GM21576 (cell line): ENCODE data around the gene SULT1A2.
"Not testable (repeated sequence)": the region's sequence is repeated elsewhere in the genome, so short reads cannot be mapped to it uniquely, and the experiment has no call there.

Experiments used
- ATAC-seq: cut with Tn5 transposase; IDR thresholded peaks from one replicate; pipeline ENCODE4 v1.9.1; 2021; ENCODE audit warnings: mild to moderate bottlenecking, moderate library complexity; ENCODE audit not compliant: unreplicated experiment

SULT1A2 gene

DNA sequence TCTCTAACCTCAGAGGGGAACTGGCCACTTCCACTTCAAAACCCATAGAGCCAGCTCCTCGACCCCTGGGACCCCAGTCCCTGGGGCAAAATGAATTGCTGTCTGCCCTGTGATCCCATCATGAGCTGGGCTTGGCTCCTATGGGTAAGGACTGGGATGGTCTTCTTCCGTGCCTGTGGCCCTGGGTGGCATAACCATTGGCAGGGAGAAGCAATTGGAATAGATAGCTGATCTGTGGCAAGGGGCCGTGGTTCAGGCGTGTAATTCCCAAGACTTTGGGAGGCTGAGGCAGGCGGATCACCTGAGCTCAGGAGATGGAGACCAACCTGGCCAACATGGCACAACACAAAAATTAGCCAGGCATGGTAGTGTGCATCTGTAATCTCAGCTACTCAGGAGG, 4.3 kb downstream of the SULT1A2 start:
- no peak for ATAC-seq

DNA sequence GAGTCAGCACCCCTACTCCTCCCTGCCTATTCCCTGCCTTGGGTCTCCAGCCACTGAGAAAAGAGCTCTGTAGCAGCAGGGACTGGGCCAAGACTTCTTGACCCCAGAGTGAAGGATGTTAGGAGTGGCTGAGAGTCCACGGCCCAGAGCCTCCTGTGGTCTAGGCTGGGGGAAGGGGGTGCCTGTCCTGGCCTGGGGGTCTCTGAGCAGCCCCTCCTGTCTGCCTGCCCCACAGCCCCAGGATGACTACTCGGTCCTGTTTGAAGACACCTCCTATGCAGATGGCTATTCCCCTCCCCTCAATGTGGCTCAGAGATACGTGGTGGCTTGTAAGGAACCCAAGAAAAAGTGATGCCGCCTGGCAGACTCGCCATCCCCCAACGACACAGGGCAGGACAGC, 5.5 kb downstream of the SULT1A2 start:
- ATAC-seq = no peak

DNA sequence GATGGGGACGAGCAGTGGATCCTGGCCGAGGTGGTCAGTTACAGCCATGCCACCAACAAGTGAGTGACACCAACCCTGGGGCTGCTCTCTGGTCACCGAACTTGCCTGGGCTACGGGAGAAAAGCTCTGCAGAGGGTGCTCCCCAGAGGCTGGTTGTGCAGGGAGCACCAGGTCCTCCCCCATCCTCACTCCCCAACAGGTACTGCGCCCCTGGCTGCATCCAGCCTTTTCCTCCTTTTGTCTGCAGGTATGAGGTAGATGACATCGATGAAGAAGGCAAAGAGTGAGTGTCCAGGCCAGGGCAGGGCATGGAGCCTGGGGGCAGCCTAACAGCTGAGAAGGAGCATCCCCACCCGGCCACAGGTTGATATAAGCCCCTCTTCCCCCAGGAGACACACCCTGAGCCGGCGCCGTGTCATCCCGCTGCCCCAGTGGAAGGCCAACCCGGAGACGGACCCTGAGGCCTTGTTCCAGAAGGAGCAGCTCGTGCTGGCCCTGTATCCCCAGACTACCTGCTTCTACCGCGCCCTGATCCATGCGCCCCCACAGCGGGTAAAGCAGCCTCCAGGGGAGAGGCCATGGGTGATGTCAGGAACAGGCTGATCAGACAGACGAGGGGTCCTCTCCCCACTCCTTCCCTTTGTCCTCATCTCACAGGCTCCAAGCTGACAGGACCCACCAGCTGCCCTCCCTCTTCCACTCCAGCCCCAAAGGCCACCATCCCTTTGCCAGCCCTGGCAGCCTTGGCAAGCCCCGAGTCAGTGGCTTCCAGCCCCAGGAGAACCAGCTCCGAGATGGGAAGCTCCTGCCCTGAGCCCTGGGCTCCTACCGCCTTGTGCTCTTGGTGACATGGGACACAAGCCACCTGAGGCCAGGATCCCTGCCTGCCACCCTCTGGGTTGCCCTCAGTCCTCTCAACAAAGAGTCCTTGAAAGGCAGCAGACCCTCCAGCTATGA, 6.2 kb downstream of the SULT1A2 start:
- no peak for ATAC-seq

DNA sequence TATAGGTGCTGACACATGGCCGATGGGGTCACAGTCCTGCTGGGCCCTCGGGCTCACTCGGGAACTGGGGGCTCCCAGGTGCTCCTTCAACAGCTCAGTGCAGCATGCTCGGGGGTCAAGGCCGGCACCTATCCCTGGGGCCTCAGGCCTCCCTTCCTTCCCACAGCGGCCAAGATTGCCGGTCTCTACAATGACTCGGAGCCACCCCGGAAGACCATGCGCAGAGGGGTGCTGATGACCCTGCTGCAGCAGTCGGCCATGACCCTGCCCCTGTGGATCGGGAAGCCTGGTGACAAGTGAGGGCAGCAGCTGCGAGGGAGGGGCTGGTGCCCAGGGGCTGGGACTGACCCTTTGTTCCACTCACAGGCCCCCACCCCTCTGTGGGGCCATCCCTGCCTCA, 6.9 kb downstream of the SULT1A2 start:
- ATAC-seq = no peak

DNA sequence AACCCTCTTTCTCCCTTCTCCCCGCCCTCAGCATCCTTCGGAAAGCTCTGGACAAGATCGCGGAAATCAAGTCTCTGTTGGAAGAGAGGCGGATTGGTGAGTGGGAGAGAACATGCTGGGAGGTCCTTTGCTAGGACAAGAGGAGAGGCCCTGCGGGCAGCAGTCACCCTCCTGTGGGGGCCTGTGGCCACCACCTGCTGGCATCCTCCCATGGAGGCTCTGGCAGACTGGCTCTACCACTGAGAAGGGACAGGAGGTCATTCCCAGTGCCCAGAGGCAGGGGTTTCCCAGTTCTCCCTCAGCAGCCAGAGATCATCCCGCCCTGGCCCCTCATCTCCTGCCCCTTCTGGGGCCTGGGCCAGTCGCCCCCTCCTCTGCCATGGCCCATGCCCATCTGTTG, 7.8 kb downstream of the SULT1A2 start:
- ATAC-seq = no peak

DNA sequence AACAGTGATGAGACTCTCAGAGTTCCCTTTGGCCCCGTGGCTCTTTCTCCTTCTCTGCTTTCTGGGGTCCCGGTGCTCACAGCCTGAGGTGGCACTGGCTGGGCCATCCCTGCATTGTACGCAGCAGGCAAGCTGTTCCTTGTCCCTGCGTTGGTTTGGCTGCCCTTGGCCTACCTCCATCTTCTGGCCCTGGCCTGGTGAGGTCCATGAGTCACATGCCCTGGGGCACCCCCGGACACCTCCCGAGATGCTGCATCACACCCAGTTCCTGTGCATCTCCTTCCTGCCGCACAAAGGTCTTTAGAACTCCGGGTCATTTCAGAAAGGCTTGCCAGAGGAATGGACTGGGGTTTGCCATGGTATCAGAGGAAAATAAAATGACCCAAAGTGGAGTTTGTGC, 9.5 kb downstream of the SULT1A2 start:
- ATAC-seq = no peak

DNA sequence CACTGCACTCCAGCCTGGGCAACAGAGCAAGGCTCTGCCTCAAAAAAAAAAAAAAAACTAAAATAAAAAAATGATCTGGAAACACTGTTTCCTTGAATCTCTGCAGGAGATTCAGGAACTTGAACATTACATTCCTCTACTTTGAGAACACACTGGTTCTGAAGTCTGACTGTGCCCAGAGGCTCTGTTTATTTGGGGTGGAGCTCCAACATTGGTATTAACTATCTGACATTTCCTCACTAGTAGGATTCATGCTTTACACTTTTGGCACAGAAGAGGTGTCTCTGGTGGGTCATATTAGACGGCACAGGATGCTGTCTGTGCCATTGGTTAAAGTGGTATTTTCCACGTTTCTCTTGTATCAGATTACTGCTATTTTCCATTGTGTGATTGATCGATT, 10.4 kb downstream of the SULT1A2 start:
- no peak for ATAC-seq

DNA sequence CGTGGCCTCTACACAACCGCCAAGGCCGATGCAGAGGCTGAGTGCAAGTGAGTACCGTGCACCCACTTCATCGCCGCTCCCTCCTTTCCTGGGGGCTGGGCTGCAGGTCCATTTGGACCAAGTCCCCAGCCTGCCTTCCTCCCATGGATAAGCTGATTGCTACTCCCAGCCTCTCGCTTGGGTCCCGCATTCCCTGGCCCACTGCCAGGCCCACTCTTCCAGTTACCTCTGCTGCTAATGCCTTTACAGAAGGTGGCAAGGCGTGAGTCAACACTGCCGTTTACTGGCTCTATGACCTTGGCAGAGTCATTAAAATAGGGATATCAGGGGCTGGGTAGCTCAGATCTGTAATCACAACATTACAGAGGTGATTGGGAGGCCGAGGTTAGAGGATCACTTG, 11.2 kb downstream of the SULT1A2 start:
- no peak for ATAC-seq

DNA sequence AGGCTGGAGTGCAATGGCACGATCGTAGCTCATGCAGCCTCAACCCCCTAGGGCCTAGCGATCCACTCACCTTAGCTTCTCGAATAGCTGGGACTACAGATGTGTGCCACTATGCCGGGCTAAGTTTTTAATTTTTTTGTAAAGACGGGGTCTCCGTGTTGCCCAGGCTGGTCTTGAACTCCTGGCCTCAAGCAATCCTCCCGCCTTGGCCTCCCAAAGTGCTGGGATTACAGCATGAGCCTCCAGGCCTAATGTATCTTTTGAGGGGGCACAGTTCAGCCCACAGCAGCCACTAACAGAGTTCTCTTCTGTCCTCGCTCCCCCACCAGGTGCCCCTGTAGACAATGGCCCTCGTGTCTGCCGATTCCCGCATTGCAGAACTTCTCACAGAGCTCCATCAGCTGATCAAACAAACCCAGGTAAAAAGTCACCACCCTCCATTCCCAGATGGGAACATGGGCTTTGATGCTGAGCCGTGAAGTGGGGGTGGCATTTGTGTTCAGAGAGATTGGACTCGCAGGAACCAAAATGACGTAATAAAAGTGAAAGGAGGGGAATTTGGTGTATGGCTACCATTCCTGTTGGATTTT, 16.0 kb downstream of the SULT1A2 start:
- ATAC-seq = no peak

DNA sequence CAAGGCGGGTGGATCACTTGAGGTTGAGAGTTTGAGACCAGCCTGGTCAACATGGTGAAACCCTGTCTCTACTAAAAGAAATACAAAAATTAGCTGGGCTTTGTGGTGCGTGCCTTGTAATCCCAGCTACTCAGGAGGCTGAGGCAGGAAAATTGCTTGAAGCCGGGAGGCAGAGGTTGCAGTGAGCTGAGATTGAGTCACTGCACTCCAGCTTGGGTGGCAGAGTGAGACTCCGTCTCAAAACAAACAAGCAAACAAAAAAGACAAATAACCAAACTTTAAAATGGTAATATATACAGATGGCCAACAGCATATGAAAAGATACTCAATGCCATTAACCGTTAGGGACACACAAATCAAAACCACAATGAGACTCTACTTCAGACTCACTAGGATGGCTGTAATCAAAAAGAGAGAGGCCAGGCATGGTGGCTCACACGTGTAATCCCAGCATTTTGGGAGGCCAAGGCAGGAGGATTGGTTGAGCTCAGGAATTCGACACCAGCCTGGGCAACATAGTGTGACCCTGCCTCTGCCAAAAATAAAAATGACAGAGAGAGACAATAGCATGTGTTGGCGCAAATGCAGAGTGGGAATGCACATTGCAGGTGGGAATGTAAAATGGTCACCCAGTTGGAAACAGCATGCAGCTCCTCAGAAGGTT, 21.3 kb downstream of the SULT1A2 start:
- ATAC-seq = no peak

DNA sequence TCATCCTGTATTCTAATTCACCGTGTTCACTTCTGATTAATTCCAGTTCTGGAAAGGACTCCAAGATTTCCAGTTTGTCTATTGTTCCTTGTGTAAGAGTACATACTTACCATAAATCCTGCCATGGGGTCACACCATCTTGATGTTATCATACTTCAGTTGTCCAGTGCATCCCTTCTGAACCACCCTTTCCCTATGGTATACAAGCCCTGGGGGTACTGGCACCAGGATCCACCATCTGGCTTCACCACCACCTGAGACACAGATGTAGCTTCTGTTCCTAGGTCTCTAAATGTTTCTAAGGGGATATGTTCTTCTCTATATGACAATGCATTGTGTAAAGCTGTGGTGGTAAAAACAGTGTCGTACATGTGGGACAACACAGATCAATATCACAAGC, 21.9 kb downstream of the SULT1A2 start:
- no peak for ATAC-seq

DNA sequence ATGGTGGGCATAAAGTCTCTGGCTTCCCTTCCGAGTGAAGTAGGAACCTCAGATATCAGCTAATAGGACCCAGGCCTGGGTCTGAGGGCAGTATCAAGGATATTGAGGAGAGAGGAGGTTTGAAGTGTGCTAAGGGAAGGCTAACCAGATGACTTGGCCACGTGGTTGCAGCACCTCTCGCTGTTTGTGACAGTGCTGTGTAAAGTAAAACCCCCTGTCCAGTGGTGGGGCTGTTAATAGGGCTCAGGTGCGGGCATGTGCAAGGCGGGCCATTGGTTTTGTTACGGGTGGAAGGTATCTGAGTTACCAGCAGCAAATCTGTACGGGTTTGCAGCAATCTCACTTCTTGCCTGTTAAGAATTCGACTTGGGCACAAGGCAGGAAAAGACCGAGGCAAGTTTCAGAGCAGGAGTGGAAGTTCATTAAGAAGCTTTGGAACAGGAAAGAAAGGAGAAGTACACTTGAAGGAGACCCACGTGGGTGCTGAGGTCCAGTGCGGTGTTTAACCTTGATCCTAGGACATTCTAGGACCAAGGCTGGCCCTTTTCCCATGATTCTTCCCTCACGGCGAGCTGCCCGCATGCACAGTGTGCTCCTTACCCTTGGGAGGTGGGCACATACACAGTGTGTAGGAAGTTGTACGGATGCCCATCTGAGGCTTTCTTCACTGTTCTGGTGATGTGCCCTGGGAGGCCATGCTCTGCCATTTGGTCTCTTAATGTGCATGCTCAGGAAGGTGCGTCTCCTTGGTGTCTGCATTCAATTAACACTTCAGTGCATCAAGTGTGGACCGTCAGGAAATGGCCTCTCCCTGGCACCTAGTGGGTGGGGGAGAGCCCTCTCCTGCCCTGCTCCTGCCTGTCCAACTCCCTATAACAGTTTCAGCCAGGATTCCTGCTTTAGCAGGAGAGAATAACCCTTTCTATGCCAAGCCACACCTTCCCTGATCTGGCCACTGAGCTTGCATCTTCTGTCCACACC, 22.8 kb downstream of the SULT1A2 start:
- no peak for ATAC-seq

DNA sequence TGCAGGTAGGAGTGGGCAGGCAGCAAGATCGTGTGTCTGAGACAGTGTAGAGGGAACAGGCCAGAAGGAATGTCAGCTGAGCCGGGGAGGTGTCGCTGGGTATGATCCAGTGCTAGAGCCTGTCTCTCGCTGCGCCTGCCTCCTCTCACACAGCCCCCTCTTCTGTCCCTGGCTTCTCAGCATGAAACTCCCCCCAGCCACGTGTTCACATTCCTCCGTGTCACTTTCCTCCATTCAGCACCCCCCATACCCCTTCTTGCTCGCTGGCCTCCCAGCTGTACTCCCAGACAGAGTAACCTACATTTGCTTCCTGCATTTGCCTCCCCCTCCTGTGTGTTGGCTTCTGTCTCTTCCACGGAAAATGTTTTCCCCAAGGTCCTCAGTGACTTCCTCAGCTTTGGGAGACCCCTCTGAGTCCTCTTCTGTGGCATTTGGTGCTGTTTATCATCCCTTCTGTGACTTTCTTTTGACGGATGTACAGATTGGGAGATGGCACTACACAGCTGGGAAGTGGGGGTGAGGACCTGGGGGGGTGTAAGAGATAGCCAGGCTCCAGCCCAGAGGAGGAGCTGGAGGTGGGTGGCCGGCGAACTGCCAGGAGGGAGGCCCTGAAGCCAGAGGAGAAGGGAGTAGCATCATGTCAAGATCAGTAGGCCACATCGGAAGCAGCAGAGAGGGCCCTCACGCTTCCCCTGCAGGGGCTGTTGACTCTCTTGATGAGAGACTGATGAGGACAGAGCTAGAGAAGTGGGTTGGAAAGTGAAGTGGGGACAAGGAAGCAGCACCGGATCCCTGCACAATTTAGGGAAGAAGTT, 23.9 kb downstream of the SULT1A2 start:
- no peak for ATAC-seq

DNA sequence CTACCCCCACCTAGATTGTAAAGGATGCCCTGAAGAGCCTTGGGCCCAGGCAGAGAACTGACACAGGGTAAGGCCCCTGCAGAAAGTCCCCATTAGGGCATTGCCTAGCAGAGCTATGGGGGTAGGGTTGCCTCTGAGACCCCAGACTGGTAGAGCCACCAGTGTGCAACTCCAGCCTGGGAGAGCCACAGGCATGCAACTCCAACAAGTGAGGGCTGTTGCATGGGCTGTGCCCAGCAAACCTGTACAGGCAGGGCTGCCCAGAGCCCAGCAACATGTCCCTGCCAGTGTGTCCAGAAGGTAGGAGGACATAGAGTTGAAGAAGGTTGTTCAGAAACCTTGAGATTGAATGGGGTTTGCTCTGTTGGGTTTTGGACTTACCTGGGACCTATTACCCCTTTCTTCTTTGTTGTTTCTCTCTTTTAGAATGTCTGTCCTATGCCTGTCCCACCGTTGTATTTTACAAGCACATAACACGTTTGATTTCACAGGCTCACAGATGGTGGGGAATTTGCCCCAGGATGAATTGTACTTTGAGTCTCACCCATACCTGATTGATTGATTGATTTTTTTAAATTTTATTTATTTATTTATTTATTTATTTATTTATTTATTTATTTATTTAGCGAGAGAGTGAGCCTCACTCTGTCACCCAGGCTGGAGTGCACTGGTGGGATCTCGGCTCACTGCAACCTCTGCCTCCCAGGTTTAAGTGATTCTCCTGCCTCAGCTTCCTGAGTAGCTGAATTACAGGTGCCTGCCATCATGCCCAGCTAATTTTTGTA, 26.7 kb downstream of the SULT1A2 start:
- no peak for ATAC-seq

DNA sequence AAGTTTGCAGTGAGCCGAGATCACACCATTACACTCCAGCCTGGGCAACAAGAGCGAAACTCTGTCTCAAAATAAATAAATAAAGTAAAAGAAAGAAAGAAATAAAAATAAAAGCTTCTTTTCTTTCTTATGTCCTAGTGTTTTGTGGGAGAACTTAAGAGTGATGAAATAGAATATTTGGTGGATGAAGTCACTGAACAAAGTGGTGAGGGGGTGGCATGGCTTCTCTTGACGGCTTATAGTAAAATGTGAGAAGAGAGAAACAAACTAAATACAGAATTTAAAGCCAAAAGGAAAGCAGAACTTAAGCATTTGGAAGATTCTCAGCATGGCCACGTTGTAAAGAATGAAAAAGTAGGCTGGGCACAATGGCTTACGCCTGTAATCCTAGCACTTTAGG, 27.8 kb downstream of the SULT1A2 start:
- no peak for ATAC-seq

DNA sequence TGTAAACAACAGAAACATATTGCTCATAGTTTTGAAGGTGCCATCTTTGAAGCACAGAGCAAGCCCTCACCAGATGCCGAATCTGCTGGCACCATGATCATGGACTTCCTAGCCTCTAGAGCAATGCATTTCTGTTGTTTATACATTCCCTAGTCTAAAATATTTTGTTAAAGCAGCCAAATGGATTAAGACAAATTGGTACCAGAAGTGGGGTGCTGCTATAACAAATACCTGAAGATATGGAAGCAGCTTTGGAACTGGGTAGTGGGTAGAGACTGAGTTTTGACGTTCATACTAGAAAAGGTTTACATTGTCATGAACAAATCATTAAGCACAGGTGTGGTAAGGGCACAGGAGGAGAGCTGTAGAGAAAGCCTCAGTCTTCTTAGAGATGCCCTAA, 29.6 kb downstream of the SULT1A2 start:
- ATAC-seq = no peak

DNA sequence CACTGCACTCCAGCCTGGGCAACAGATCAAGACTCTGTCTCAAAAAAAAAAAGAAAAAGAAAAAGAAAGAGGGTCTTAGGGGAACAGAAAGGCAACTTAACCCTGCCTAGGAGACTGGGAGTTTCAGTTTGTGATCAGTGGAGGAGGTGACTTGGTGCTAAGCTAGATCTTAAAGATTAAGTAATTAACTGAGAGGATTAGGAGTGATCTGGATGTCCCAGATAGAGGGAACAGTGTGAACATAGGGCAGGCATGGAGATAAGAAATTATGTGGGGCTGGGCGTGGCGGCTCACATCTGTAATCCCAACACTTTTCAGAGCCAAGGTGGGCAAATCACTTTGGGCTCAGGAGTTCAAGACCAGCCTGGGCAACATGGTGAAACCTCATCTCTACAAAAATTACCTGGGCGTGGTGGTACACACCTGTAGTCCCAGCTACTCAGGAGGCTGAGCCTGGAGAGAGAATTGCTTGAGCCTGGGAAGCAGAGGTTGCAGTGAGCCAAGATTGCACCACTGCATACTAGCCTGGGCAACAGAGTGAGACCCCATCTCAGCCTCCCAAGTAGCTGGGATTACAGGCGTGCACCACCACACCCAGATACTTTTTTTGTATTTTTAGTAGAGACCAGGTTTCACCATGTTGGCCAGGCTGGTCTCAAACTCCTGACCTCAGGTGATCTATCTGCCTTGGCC, 30.5 kb downstream of the SULT1A2 start:
- not testable (repeated sequence) for ATAC-seq

DNA sequence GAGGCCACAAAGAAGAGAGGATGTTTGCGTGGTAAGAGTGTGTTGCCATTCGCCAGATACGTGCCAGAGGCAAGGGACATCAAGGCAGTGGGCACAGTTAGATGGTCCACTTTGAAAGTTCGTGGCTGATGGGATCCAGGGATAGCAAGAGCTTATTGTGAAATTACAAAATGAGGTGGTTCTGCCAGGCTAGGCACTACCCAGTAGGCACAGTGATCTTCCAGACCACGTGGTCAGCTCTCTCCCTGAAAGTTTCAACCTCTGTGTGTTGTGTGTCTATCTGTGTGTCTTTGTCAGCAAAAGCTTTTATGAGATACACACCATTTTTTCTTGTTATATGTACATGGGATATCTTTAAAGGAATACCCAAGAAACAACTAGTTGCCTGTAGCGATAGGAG, 33.6 kb downstream of the SULT1A2 start:
- no peak for ATAC-seq

DNA sequence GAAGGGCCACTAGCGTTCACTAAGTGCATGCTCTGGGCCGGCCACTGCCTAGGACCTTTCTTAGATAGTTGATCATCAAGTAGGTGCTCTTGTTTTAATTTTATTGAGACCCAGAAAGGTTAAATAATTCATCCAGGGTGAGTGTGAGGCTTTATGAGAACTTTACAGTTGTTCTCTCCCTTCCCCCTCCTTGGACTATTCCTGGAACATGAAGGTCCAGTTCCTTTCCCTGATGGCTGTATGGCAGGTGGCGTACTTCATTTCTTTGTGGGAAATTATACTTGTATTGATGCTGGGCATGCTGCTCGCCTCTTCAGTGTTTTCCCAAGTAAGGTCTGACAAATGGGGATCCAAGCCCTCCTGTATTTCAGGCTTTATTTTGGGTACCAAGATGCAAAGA, 34.7 kb downstream of the SULT1A2 start:
- ATAC-seq = no peak
